Fibroblast of villous mesenchyme (primary cell): Measurements from ENCODE around the gene MYO5A. TPM values are rescaled to one million over a fixed set of nuclear protein-coding genes. Genes with fewer than 3 reads are reported as not detected.

ENCODE experiments used
- DNase-seq: peaks from one replicate; pipeline ENCODE4 v3.0.0-alpha.2; 2010; ENCODE audit warnings: low read depth
- H3K4me3 ChIP-seq: 2 replicates; pipeline ENCODE4 v1.5.1; 2011; ENCODE audit warnings: low read depth, mild to moderate bottlenecking, low read length
- total RNA-seq: library from RNA; depleted of rRNA; stranded (reverse); fragments of >200 nt; gene quantifications from 2 replicates; pipeline ENCODE4 v1.2.3, GENCODE V29; 2012
- TF ChIP-seq, protein P1 (sequence below): IDR thresholded peaks from 2 replicates; pipeline ENCODE4 v1.5.1; 2012; ENCODE audit warnings: low read depth, mild to moderate bottlenecking, low read length; ENCODE audit not compliant: insufficient read depth

MYO5A gene
- total RNA-seq, 1 donor, result 53.1 TPM

DNA sequence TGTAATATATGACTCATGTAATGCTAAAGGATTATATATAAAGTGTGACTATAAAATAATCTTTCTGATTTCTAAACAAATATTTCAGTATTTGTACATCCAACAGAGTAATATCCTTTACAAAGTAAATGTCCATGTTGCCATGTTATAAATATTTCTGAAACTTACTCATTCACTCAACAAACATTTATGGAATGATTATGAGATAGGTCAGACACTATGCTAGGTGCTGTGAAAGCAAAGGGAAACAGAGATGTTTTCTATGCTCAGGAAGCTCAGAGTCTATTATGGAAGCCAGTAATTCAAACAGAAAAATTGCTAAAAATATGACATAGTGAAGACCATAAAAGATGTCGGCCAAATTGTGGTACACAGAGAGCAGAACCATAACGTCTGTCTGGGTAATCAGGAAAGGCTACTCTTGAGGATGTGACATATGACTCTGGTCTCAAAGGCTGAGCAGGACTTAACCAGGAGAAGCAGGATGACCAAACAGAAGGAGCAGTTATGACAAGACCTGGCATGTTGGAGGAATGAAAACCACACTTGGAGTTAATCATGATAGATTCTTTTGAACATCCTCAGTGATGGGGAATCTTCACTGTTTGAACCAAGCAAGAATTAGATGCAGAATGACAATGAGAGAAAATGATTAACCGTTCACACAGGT, 194.1 kb downstream of the MYO5A start:
- no peak overlapping the region for H3K4me3 ChIP-seq
- TF ChIP-seq, protein P1, sequence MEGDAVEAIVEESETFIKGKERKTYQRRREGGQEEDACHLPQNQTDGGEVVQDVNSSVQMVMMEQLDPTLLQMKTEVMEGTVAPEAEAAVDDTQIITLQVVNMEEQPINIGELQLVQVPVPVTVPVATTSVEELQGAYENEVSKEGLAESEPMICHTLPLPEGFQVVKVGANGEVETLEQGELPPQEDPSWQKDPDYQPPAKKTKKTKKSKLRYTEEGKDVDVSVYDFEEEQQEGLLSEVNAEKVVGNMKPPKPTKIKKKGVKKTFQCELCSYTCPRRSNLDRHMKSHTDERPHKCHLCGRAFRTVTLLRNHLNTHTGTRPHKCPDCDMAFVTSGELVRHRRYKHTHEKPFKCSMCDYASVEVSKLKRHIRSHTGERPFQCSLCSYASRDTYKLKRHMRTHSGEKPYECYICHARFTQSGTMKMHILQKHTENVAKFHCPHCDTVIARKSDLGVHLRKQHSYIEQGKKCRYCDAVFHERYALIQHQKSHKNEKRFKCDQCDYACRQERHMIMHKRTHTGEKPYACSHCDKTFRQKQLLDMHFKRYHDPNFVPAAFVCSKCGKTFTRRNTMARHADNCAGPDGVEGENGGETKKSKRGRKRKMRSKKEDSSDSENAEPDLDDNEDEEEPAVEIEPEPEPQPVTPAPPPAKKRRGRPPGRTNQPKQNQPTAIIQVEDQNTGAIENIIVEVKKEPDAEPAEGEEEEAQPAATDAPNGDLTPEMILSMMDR, result no peak
- no peak for DNase-seq

DNA sequence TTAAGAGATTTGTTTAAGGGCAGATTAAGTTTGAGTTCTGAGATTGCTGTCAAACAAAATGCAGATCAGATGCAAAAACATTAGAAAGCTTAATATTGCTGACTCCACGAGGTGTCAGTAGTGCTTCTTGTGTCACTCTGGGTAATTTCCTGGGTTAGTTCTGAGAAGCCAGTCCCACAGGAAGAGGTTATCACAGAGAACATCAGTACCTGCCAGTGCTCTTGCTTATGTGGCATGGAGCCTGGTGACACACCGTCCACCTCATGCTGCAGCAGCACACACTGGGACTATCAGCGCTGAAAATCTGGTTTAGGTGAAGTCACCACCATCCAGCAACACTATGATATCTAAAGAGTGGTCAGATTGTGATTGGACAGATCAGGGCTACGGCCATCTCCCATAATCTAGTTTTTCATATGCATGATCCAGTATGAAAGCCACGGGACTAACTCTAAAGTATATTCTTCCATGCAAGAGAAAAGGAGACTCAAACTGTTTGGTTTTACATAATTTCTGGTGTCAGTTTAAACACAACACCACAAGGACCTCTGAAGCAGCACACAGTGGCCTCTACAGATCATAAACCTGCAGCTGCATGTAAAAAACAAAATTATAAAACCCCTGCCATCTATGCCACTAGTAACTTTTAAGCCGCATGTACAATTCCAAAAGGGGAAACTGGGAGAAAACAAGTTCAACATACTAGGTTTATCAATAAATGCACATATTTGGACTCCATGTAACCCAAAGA, 197.0 kb downstream of the MYO5A start:
- H3K4me3 ChIP-seq, result no peak overlapping the region
- peak; percentile 56 for DNase-seq
- TF ChIP-seq, protein P1, result peak; percentile 54

- H3K4me3 ChIP-seq, result no peak overlapping the region
- TF ChIP-seq, protein P1, result no peak
- DNase-seq, result no peak
Observed at GRCh38 chr15:52329987-52330386, 198.7 kb downstream of the MYO5A start.

GRCh38 chr15:52329150-52329549, 199.5 kb downstream of the MYO5A start:
- TF ChIP-seq, protein P1, result no peak
- H3K4me3 ChIP-seq, result no peak overlapping the region

GRCh38 chr15:52328680-52329079, 200.0 kb downstream of the MYO5A start:
- no peak for DNase-seq
- TF ChIP-seq, protein P1, result no peak
- no peak overlapping the region for H3K4me3 ChIP-seq

More at GRCh38 chr15:52329150-52329549, 199.5 kb downstream of the MYO5A start:
- no peak for DNase-seq

GRCh38 chr15:52326756-52327155, 201.9 kb downstream of the MYO5A start:
- TF ChIP-seq, protein P1, result no peak
- no peak overlapping the region for H3K4me3 ChIP-seq
- peak; percentile 36 for DNase-seq
